ENCODE data around the gene ZNF777.
"Not testable (repeated sequence)": the region's sequence is repeated elsewhere in the genome, so short reads cannot be mapped to it uniquely, and the experiment has no call there.

ZNF777 gene

DNA sequence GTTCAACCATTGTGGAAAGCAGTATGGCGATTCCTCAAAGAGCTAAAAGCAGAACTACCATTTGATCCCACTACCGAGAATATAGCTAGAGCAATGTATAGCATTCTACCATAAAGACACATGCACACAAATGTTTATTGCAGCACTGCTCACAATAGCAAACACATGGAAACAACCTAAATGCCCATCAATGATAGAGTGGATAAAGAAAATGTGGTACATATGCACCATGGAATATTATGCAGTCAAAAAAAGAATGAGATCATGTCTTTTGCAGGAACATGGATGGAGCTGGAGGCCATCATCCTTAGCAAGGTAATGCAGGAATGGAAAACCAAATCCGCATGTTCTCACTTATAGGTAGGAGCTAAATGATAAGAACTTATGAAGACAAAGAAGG lies 47.8 kb downstream of the ZNF777 start:
- not testable (repeated sequence) for FAIRE-seq

DNA sequence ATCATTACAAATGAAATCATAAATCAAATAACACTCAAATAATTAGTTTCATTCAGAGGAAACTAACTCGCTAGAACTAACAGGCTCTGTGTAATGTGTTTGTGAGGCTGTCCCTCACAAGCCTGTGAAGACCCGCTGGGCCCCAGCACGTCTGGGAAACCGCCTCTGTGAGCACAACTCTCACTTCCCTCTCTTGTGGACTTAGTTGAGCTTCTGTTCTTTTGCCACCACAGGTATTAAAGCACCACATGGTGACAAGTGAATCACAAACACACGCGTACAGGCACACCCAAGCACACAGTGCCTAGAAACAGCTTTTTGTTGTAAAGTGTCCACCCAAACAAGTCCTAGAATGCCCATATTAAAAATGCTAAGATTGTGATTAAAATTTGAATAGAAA lies 51.0 kb downstream of the ZNF777 start:
- no peak for FAIRE-seq

DNA sequence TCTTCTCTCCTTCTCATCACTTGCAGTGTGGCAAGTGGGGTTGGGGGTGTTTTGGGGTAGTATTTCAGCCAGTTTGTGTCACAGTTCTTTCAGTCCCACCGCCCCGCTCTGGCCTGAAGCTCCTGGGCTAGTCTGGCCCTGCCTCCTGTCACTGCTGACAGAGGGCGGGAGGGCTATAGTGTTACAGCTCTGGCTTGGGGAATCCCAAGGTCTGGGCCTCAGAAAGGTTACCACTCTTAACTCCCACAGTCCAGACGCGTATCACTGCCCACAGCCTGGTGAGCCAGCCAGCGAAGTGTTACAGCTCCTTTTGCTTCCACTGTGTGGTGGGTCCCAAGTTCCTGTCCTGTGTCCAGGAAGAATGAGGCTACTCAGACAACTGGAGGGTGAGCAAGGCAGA lies 56.0 kb downstream of the ZNF777 start:
- FAIRE-seq = no peak

DNA sequence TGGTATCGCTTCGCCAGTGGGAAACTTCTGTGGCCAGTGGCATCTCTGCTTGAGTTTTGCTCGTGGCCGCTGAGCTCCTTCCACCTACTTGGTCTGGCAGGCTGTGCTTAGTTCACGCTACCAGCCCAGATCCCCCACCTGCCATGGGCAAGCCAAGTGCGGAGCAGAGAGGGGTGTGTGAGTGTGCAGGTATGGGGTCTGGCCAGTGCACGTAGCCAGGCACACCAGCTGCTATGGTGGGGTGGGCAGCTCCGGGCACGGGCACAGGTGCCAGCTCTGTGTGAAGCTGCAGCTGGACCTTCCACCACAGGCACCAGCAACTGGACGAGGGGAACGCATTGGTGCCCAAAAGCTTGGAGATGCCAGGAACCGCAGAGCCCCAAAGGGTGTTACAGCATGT lies 56.5 kb downstream of the ZNF777 start:
- no peak for FAIRE-seq

DNA sequence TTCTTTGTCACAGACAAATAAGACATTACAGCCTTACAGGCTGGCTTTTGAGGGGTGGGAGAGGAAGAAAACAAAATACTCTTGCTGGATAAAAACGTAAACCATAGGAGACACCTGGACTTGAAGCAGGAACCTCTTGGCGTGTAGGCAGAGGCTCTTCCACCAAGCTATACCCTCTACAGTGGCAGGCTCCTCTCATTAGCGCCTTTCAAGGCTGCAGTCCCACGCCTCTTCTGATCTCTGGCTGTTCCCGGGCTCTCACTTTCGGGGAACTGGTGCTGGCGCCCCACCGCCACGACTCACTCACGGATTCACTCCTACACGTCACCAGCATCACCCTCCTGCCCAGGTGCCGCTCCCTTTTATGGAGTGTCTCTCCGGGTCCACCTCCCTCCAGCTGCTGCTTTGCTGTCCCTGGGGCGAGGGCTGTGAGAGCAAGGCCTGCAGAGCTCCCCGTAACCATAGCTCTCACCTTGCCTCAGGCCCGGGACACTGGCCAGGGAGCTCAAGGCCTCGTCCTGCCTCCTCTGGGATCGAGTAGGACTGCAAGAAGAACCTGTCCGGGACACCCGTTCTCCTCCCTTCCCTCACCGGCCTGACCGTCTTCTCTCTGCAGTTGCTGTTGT lies 62.6 kb downstream of the ZNF777 start:
- FAIRE-seq = no peak

DNA sequence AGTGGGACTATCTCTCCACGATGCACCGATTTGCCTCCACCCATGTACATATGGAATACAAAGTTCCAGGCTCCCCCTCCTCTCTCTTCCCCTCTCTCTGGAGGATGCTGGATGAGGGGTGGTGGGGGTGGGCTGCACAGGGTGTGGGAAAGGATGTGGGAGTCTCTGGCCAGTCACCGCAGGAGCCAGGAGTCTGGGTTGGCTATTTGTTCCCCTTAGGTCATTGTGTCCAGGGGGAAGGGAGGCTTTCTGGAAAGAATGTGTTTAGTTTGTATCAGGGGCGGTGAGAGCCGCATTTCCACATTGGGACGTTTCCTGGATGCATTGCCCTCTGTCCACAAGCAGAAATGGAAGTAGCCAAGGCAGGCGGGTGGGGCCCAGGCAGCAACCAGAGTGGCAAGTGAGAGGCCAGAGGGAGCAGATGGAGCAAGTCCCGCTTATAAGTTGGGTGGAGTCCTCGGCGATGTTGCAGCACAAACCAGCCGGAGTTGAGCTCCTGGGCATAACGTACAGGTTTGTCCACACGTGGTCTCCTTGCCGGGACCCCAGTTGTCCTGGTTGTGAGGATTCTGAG lies 63.3 kb downstream of the ZNF777 start:
- no peak for FAIRE-seq

DNA sequence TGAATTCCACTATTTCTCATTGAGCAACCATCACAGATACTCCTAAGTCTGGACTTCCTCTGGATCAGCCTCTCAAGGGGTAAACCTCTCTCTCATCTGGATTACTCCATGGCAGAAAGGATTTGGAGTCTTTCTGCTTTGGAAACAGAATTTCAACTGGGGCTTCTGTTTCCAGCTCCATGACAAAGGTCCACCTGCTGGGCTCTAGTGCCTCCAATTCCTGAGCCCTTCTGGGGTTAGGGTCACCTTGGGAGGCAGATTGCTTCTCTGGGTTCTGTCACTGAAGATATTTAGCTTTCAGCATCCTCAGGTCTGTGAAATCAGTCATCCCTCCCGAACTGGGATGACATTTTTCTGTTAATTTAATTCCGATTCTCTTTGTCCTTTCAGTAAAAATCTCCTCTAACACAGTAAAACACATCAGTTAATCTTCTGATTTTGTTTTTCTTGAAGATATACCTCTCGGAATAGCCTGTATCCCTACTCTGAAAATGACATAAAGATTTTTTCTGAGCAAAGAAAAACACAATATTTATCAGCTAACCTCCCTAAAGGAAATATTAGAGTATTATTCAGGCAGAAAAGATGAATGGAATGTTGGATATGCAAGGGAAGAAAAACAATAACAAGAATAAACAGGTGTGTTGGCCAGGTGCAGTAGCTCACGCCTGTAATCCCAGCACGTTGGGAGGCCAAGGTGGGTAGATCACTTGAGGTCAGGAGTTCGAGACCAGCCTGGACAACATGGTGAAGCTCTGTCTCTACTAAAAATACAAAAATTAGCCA lies 72.1 kb downstream of the ZNF777 start:
- not testable (repeated sequence) for FAIRE-seq

DNA sequence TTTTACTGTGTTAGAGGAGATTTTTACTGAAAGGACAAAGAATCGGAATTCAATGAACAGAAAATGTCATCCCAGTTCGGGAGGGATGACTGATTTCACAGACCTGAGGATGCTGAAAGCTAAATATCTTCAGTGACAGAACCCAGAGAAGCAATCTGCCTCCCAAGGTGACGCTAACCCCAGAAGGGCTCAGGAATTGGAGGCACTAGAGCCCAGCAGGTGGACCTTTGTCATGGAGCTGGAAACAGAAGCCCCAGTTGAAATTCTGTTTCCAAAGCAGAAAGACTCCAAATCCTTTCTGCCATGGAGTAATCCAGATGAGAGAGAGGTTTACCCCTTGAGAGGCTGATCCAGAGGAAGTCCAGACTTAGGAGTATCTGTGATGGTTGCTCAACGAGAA lies 74.3 kb downstream of the ZNF777 start:
- not testable (repeated sequence) for FAIRE-seq

DNA sequence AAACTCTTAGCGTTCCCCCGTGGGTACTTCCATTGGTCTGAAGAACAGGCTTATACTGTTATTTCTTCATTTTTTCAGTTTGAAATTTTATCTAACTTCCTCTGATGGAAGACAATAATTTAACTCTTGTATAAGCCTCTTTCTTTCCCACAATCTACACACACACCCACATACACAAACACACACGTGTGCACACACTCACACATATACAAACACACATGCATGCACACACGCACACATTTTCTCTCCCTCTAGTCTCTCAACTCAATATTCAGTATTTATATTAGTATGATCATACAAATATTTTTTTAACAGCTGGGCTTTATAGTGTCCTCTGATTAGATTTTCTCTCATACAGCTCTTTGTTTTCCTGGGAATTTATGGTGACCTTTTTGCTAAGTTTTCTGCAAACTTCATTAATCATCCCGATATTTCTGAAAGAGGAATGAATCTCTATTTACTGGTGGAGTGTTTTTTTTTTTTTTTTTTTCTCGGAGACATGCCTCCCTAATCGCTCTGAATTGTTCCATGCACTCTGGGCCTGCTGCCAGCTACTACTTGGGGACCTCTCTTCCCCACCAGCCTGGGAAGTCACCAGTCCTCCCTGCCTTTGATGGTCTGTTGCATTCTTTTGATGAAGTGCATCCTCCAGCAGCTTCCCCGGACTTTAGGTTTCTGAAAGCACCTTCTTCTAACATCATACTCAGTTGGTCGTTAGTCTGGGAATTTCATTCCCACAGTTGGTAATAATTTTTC lies 75.5 kb downstream of the ZNF777 start:
- no peak for FAIRE-seq

All from TTC549 (cell line).